Measurements from ENCODE around the gene ARHGAP12.

DNA sequence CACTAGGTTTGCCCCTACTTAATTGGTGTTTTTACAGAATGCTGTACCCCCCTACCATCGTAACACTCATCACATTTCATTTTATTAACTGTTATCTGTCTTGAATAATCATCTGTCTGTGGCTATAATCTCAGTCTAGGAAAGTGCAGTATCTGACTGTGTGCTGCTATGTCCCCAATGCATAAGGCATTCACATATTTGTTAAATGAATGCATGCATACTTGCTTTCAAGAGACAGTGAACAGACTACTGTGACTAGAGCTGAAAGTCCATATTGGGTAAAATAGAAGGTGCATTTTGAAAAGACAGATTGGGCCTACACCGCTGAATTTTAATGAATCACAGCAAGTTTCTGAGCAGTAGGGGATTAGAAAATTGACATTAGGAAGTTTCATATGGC, 112.3 kb downstream of the ARHGAP12 start:
- TF ChIP-seq, protein P1, sequence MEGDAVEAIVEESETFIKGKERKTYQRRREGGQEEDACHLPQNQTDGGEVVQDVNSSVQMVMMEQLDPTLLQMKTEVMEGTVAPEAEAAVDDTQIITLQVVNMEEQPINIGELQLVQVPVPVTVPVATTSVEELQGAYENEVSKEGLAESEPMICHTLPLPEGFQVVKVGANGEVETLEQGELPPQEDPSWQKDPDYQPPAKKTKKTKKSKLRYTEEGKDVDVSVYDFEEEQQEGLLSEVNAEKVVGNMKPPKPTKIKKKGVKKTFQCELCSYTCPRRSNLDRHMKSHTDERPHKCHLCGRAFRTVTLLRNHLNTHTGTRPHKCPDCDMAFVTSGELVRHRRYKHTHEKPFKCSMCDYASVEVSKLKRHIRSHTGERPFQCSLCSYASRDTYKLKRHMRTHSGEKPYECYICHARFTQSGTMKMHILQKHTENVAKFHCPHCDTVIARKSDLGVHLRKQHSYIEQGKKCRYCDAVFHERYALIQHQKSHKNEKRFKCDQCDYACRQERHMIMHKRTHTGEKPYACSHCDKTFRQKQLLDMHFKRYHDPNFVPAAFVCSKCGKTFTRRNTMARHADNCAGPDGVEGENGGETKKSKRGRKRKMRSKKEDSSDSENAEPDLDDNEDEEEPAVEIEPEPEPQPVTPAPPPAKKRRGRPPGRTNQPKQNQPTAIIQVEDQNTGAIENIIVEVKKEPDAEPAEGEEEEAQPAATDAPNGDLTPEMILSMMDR (conservative IDR thresholded peaks at IDR 0.05 in 1 of 2, IDR thresholded peaks at IDR 0.05 in 1 of 2; ENCODE audit: extremely low read depth in 1 of 2, insufficient read depth in 1 of 2, low read depth in 1 of 2, low read length in 2 of 2), result no peak
- TF ChIP-seq EZH2 (IDR thresholded peaks at IDR 0.05; ENCODE audit: borderline replicate concordance, low read length), result no peak

All from mammary epithelial cell (primary cell).